ENCODE measurements around the gene VAC14. TPM values are rescaled to one million over a fixed set of nuclear protein-coding genes. Genes with fewer than 3 reads are reported as not detected.

VAC14 gene
- polyA plus RNA-seq, 6 donors from 2014 or later, result 29.3 to 64.6 (median 38.7) TPM

DNA sequence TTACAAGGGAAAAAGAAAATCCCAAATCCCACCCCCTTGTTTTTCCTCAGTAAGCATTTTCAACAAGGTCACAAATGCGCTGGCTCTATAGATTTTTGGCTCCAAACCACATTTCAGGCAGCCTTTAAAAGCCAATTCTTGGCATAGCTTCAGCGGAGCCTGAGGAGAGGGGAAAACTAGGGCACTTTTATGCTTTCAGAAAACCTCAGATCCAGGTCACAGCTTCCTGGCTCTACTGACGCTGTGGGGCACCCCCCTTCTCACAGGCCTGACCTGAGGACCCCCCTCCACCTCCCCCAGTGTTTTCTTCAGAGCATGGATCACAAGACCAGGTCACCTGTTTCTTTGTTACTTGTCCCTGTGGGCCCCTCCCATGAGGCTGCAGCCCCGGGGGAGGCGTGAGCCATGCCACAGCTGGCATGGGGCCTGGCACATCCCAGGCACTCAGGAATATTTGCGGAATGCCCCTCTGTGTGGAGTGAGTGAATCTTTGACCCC is 85.0 kb downstream of the VAC14 start:
- H3K27ac Mint-ChIP-seq, result no peak overlapping the region
- H3K27me3 Mint-ChIP-seq, result no peaks in the 10 kb centered on the region
- H3K4me3 Mint-ChIP-seq, result no peak overlapping the region
- peaks cover 0 to 1% (median 0%) of the 10 kb centered on the region in 3 donors for H3K4me1 Mint-ChIP-seq
- peaks cover 14 to 21% of the 10 kb centered on the region in 2 donors for H3K36me3 Mint-ChIP-seq
- DNase-seq, result no peak
- ATAC-seq (ENCODE audit: low read depth in 2 of 2), result no peak
- H3K9me3 Mint-ChIP-seq, result peaks cover 0 to 1% (median 0%) of the 10 kb centered on the region in 7 donors

- no peaks in the 10 kb centered on the region for H3K27me3 Mint-ChIP-seq
- peak overlapping the region in 1 of 6 donors; percentile 32 for H3K27ac Mint-ChIP-seq
- ATAC-seq (ENCODE audit: low read depth in 2 of 2) (no peak), DNase-seq (no peak)
- no peaks in the 10 kb centered on the region for H3K4me1 Mint-ChIP-seq
- H3K4me3 Mint-ChIP-seq, result no peak overlapping the region
- peaks cover 8 to 14% of the 10 kb centered on the region in 2 donors for H3K36me3 Mint-ChIP-seq
- peaks cover 0 to 1% (median 0%) of the 10 kb centered on the region in 7 donors for H3K9me3 Mint-ChIP-seq
Observed at GRCh38 chr16:70715055-70715858, 85.7 kb downstream of the VAC14 start.

DNA sequence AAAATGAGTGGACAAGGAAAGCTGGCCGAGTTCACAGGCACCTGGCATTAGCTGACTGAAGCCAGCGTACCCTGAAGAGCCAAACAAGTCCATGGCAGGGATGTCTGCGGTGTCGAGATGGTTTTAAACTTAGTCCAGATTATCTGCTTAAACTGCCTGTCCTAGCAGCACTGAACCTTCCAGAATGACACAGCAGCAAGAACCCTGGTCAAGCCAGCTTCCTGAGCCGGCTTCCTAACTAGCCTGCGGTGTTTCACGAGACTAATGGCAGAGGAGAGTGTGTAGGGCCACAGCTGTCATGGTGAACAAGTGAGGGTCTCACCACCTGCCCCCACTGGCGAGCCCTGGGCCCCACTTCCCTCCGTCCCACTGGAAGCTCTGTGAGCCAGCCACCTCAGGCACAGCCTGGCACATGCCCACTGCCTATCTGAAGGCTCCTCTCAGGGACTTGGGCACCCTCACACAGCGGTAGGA is 86.3 kb downstream of the VAC14 start:
- Mint-ChIP-seq H3K4me3 (no peak overlapping the region), H3K27ac (peak overlapping the region in 1 of 6 donors; percentile 86), H3K9me3 (no peaks in the 10 kb centered on the region), H3K27me3 (no peaks in the 10 kb centered on the region), H3K36me3 (peaks cover 1 to 8% of the 10 kb centered on the region in 2 donors), H3K4me1 (no peaks in the 10 kb centered on the region)
- ATAC-seq (ENCODE audit: low read depth in 2 of 2) (no peak), DNase-seq (no peak)

DNA sequence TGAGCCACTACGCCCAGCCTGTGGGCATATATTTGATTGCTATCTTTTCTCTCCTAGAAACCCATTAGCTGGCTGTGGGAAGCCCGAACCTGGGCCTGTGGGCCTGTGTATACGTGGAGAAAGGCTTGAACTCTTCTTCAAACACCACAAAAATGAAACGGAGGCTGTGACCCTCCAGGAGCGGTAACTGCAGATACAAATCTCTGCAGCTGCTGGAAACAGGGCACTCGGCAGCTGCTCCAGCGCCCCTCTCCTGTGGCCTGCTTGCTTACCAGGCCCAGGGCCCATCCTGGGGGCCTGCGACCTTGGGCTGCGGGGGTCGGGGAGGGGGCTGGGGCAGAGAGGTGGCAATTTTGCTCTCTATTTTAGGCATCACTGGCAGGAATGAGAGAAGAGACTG is 87.1 kb downstream of the VAC14 start:
- no peak for DNase-seq
- no peak for ATAC-seq (ENCODE audit: low read depth in 2 of 2)
- Mint-ChIP-seq H3K4me3 (no peak overlapping the region), H3K36me3 (no peaks in the 10 kb centered on the region), H3K27ac (no peak overlapping the region), H3K9me3 (no peaks in the 10 kb centered on the region), H3K4me1 (no peaks in the 10 kb centered on the region), H3K27me3 (no peaks in the 10 kb centered on the region)

GRCh38 chr16:70713342-70713741 is 87.6 kb downstream of the VAC14 start:
- no peaks in the 10 kb centered on the region for H3K4me1 Mint-ChIP-seq
- no peak overlapping the region for H3K4me3 Mint-ChIP-seq
- H3K9me3 Mint-ChIP-seq, result no peaks in the 10 kb centered on the region
- DNase-seq (no peak), ATAC-seq (ENCODE audit: low read depth in 2 of 2) (no peak)
- no peaks in the 10 kb centered on the region for H3K27me3 Mint-ChIP-seq
- no peak overlapping the region for H3K27ac Mint-ChIP-seq
- no peaks in the 10 kb centered on the region for H3K36me3 Mint-ChIP-seq

DNA sequence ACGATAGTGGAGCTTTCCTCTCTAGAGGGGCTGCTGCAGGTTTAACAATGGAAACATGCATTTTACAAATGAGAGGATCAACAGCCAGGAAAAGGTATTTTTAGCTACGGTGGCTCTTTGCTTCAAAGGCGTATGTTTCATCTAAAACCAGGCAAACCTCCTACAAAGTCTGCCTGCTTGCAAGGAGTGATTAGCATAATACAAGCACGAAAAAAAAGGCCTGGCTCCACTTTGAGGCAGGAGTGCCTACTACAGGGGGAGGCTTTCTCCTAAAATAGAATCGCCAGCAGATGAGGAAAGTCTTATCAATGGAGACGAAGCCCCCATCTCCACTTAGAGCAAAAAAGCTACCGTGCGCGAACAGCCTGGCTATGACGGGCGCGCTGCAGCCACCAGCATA is 88.0 kb downstream of the VAC14 start:
- Mint-ChIP-seq H3K27ac (no peak overlapping the region), H3K4me1 (no peaks in the 10 kb centered on the region), H3K4me3 (no peak overlapping the region), H3K9me3 (no peaks in the 10 kb centered on the region), H3K27me3 (no peaks in the 10 kb centered on the region), H3K36me3 (no peaks in the 10 kb centered on the region)
- ATAC-seq (ENCODE audit: low read depth in 2 of 2), result no peak
- DNase-seq, result no peak

DNA sequence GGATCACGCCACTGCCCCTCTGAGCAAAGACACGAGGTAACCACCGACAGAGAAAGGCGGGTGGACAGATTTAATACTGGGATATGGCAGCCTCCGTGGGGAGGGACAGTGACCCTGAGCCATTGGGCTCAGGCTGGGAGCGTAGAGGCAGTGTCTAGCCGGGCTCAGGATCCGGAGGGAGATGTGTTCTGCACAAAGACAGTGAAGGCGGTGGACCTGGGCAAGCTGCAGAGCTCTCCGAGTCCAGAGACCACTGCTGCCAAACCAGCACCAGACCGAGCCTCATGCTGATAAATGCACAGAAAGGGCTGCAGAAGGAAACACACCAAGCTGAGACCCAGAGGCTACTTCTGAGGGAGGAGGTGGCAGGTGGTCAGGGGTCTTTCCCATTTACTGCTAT is 88.6 kb downstream of the VAC14 start:
- no peaks in the 10 kb centered on the region for H3K27me3 Mint-ChIP-seq
- H3K4me3 Mint-ChIP-seq, result no peak overlapping the region
- no peaks in the 10 kb centered on the region for H3K9me3 Mint-ChIP-seq
- ATAC-seq (ENCODE audit: low read depth in 2 of 2) (no peak), DNase-seq (no peak)
- H3K4me1 Mint-ChIP-seq, result no peaks in the 10 kb centered on the region
- no peaks in the 10 kb centered on the region for H3K36me3 Mint-ChIP-seq
- no peak overlapping the region for H3K27ac Mint-ChIP-seq

- H3K27ac Mint-ChIP-seq, result peak overlapping the region in 1 of 6 donors; percentile 43
- ATAC-seq (ENCODE audit: low read depth in 2 of 2) (no peak), DNase-seq (no peak)
- H3K27me3 Mint-ChIP-seq, result no peaks in the 10 kb centered on the region
- H3K4me3 Mint-ChIP-seq, result no peak overlapping the region
- no peaks in the 10 kb centered on the region for H3K9me3 Mint-ChIP-seq
- H3K36me3 Mint-ChIP-seq, result no peaks in the 10 kb centered on the region
- H3K4me1 Mint-ChIP-seq, result no peaks in the 10 kb centered on the region
Observed at GRCh38 chr16:70711211-70712031, 89.5 kb downstream of the VAC14 start.

DNA sequence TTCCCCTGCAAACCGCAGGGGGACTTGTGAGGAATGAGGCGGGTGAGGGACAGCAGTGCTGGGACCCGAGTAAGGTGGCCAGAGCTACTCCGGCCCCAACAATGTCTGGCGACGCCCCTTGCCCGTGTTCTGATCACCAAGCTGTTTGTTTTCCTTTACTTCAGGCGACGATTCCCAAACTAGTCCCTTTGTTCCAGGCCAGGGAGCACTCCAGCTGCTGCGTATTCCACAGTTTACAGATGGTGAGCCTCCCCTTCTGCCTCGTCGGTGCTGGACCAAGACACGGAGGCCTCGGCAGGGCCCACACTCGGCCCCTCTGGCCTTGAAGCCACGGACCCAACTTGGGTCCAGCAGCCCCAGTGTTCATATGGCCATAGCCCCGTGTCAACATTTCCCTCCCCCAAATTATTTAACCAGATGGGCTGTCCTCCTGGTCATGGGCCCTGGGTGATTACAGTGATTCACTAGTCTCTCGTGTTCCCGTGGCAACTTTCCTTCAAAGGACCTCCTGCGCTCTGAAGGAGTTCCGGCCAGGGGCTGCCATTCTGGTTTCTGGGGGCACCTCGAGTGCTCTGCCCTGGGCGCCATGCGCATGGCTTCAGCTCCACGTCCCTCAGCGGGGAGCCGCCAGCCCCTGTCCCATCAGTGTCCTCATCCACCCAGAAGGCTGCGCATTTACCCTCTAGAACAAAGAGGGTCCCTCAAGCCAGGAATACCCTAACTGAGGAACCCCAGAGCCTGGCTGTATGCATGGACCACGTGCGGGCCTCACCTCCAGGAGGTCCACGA is 90.3 kb downstream of the VAC14 start:
- Mint-ChIP-seq H3K4me1 (no peaks in the 10 kb centered on the region), H3K9me3 (no peaks in the 10 kb centered on the region), H3K36me3 (no peaks in the 10 kb centered on the region), H3K27me3 (no peaks in the 10 kb centered on the region), H3K4me3 (no peak overlapping the region), H3K27ac (no peak overlapping the region)
- ATAC-seq (ENCODE audit: low read depth in 2 of 2) (no peak), DNase-seq (no peak)

- Mint-ChIP-seq H3K4me3 (peak overlapping the region in 1 of 8 donors; percentile 1), H3K27ac (no peak overlapping the region), H3K27me3 (no peaks in the 10 kb centered on the region), H3K9me3 (no peaks in the 10 kb centered on the region), H3K36me3 (no peaks in the 10 kb centered on the region), H3K4me1 (no peaks in the 10 kb centered on the region)
- ATAC-seq (ENCODE audit: low read depth in 2 of 2) (no peak), DNase-seq (no peak)
Observed at GRCh38 chr16:70709942-70710341, 91.0 kb downstream of the VAC14 start.

DNA sequence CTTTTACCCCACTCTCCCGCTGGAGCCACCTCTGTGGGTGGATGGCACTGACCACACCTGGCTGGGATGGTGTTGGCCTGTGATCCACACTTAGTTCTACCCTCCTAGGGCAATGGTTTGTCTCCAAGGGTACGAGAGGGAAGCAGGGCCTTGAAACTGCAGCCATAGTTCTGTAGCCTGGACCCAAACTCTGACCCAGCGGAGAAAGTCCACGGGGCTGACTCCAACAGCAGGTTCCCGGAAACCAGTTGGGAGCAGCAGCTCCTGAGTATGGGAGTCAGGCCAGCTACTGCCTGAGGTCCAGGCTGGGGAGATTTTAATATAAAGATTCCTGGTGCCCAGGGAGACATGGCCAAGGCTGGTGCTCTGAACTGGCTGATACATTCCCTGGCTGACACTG is 91.5 kb downstream of the VAC14 start:
- Mint-ChIP-seq H3K27ac (no peak overlapping the region), H3K9me3 (no peaks in the 10 kb centered on the region), H3K4me1 (no peaks in the 10 kb centered on the region), H3K27me3 (no peaks in the 10 kb centered on the region), H3K36me3 (no peaks in the 10 kb centered on the region), H3K4me3 (no peak overlapping the region)
- ATAC-seq (ENCODE audit: low read depth in 2 of 2), result no peak
- no peak for DNase-seq

DNA sequence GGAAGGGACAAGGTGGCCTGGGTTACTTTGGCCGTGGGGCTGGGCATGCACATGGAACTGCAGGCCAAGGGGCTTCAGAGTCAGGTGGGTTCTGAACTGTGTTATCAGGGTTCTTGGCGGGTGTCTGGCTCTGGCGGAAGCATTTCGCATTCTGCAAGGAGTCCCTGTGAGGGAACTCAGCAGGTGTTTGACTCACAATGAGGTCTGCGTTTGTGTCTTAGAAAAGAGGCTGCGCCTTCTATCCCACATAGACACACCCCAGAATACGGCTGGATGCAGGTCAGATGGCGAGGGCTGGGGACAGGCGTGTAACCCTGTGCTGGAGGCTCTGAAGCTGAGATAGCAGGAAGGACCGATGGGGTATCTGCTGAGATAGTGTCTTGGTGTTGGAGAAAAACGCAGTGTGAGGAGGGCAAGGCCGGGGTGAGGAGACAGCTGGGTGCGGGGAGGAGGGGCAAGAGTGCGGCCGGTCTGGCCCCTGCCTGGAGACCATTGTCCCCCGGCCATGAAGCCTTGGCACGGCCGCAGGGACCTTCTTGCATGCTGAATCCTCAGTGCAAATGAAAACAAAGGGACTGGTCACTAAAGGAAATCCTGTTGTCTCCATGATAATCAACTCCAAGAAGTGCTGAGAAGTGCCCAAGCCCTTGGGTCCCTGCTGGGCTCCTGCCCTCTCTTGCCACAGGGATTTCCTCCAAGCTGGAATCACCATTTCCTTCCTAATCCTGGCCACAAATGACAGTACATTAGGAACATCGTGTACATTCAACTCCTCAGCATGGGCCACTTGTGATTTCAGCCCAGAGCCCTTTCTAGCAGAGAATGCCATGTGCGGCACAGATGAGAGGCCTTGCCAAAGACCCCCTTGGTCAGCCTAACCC is 92.4 kb downstream of the VAC14 start:
- H3K27me3 Mint-ChIP-seq, result no peaks in the 10 kb centered on the region
- no peak overlapping the region for H3K4me3 Mint-ChIP-seq
- no peak for DNase-seq
- no peak overlapping the region for H3K27ac Mint-ChIP-seq
- H3K9me3 Mint-ChIP-seq, result no peaks in the 10 kb centered on the region
- H3K4me1 Mint-ChIP-seq, result no peaks in the 10 kb centered on the region
- no peak for ATAC-seq (ENCODE audit: low read depth in 2 of 2)
- H3K36me3 Mint-ChIP-seq, result no peaks in the 10 kb centered on the region

Data from naive B cell (primary cell).